Measurements from ENCODE around the gene SLC16A5. TPM values are rescaled to one million over a fixed set of nuclear protein-coding genes. Genes with fewer than 3 reads are reported as not detected.
"Not testable (repeated sequence)": the region's sequence is repeated elsewhere in the genome, so short reads cannot be mapped to it uniquely, and the experiment has no call there.

The SLC16A5 gene
- total RNA-seq = 10 to 100 TPM; 65.9 to 94.6 (median 79.5) TPM

- peak within 1 kb of the TSS; percentile 96 to 98 (median 96) for H3K27ac ChIP-seq
- TF ChIP-seq EP300 (IDR thresholded peaks at IDR 0.05; ENCODE audit: low read depth) (peak; percentile 8), CTCF (IDR thresholded peaks at IDR 0.05) (no peak), POLR2AphosphoS5 (IDR thresholded peaks at IDR 0.05) (peak; percentile 35 to 80 (median 77)), POLR2A (IDR thresholded peaks at IDR 0.05) (peak; percentile 73)
- H3K27me3 ChIP-seq = no peaks in the 10 kb centered on the region
- peak; percentile 94 for DNase-seq
- no peaks in the 10 kb centered on the region for H3K36me3 ChIP-seq
- in situ Hi-C loops (cut with MboI; ENCODE audit: low pct_ligation_motif_present in 1 of 4, low pct_unique_long_range_greater_than_20kb in 1 of 4, low sequenced_read_pairs in 3 of 4) = no loop called here
- no peaks in the 10 kb centered on the region for H3K9me3 ChIP-seq
- intact Hi-C loops (cut with DNase I; ENCODE audit: low total_unique reads) = no loop called here
- 4% methylated on average over 35 of the region's 69 CpGs; no CpG with 5 or more reads in 1 of the 2 donors for WGBS, 2 donors (ENCODE audit: low coverage in 1 of 2)
- H3K4me1 ChIP-seq = peaks cover 34 to 74% (median 50%) of the 10 kb centered on the region in 4 donors
- H3K4me3 ChIP-seq = peak within 1 kb of the TSS; percentile 61 to 75 (median 64)
These were observed at the start of gene SLC16A5 for GRCh38 chr17:75087558-75088453. Gene SLC16A5, plus strand, starts transcription at chr17:75087954. Its CDS starts 5,683 bp downstream, at chr17:75093637.

GRCh38 chr17:75039238-75039637, 48.5 kb upstream of the SLC16A5 start:
- intact Hi-C loops (cut with DNase I; ENCODE audit: low total_unique reads) = no loop called here
- DNase-seq = no peak
- no peak overlapping the region for H3K4me3 ChIP-seq
- no peaks in the 10 kb centered on the region for H3K27me3 ChIP-seq
- H3K36me3 ChIP-seq = peaks cover 0 to 42% (median 18%) of the 10 kb centered on the region in 4 donors
- H3K27ac ChIP-seq = no peak overlapping the region
- WGBS, 2 donors (ENCODE audit: low coverage in 1 of 2) = 82 to 100% methylated on average over 1 to 5 of the region's 5 CpGs
- H3K9me3 ChIP-seq = no peaks in the 10 kb centered on the region
- in situ Hi-C loops (cut with MboI; ENCODE audit: low pct_ligation_motif_present in 1 of 4, low pct_unique_long_range_greater_than_20kb in 1 of 4, low sequenced_read_pairs in 3 of 4) = no loop called here
- TF ChIP-seq EP300 (IDR thresholded peaks at IDR 0.05; ENCODE audit: low read depth) (no peak), CTCF (IDR thresholded peaks at IDR 0.05) (no peak), POLR2A (IDR thresholded peaks at IDR 0.05) (no peak), POLR2AphosphoS5 (IDR thresholded peaks at IDR 0.05) (no peak)
- H3K4me1 ChIP-seq = peaks cover 15 to 28% (median 26%) of the 10 kb centered on the region in 4 donors

- TF ChIP-seq POLR2A (IDR thresholded peaks at IDR 0.05) (no peak), CTCF (IDR thresholded peaks at IDR 0.05) (no peak), EP300 (IDR thresholded peaks at IDR 0.05; ENCODE audit: low read depth) (no peak), POLR2AphosphoS5 (IDR thresholded peaks at IDR 0.05) (no peak)
These were observed 46.0 kb upstream of the SLC16A5 start for GRCh38 chr17:75041656-75042280.

GRCh38 chr17:75043789-75044188, 44.0 kb upstream of the SLC16A5 start:
- 60 to 65% methylated on average over 2 to 5 of the region's 5 CpGs for WGBS, 2 donors (ENCODE audit: low coverage in 1 of 2)
- H3K27me3 ChIP-seq; H3K4me3 ChIP-seq; intact Hi-C loops (cut with DNase I; ENCODE audit: low total_unique reads); H3K27ac ChIP-seq; in situ Hi-C loops (cut with MboI; ENCODE audit: low pct_ligation_motif_present in 1 of 4, low pct_unique_long_range_greater_than_20kb in 1 of 4, low sequenced_read_pairs in 3 of 4); DNase-seq; H3K9me3 ChIP-seq: not testable (repeated sequence)
- Histone ChIP-seq H3K4me1 (peaks cover 12 to 23% (median 21%) of the 10 kb centered on the region in 4 donors), H3K36me3 (peaks cover 0 to 34% (median 15%) of the 10 kb centered on the region in 4 donors)

More at GRCh38 chr17:75041656-75042280, 46.0 kb upstream of the SLC16A5 start:
- intact Hi-C loops (cut with DNase I; ENCODE audit: low total_unique reads) (no loop called here), in situ Hi-C loops (cut with MboI; ENCODE audit: low pct_ligation_motif_present in 1 of 4, low pct_unique_long_range_greater_than_20kb in 1 of 4, low sequenced_read_pairs in 3 of 4) (no loop called here)
- DNase-seq = no peak
- Histone ChIP-seq H3K4me3 (no peak overlapping the region), H3K9me3 (no peaks in the 10 kb centered on the region), H3K27ac (no peak overlapping the region), H3K27me3 (no peaks in the 10 kb centered on the region), H3K4me1 (peaks cover 5 to 14% (median 11%) of the 10 kb centered on the region in 4 donors), H3K36me3 (peaks cover 0 to 42% (median 18%) of the 10 kb centered on the region in 4 donors)
- 88% methylated on average over 11 of the region's 12 CpGs; no CpG with 5 or more reads in 1 of the 2 donors for WGBS, 2 donors (ENCODE audit: low coverage in 1 of 2)
